Measurements from ENCODE around the gene ARL11. TPM values are rescaled to one million over a fixed set of nuclear protein-coding genes. Genes with fewer than 3 reads are reported as not detected.
A peak's percentile ranks its signal among the peaks of the same experiment; 100 is the strongest.

The ARL11 gene
- total RNA-seq, 2 donors from 2014 or later = 0.52 TPM; not detected in 1

GRCh38 chr13:49622174-49622946 lies 5.9 kb upstream of the ARL11 start:
- Histone ChIP-seq H3K4me3 (no peak overlapping the region), H3K9me3 (no peaks in the 10 kb centered on the region), H3K27me3 (no peaks in the 10 kb centered on the region), H3K4me1 (peaks cover 5% of the 10 kb centered on the region), H3K36me3 (replicated peaks in 1 of 2; ENCODE audit: insufficient read depth in 1 of 2, low read depth in 2 of 2) (no peaks in the 10 kb centered on the region), H3K27ac (no peak overlapping the region)
- DNase-seq (no peak), ATAC-seq (no peak)
- no peak for TF ChIP-seq POLR2A (IDR thresholded peaks at IDR 0.05)
- TF ChIP-seq, protein P1, sequence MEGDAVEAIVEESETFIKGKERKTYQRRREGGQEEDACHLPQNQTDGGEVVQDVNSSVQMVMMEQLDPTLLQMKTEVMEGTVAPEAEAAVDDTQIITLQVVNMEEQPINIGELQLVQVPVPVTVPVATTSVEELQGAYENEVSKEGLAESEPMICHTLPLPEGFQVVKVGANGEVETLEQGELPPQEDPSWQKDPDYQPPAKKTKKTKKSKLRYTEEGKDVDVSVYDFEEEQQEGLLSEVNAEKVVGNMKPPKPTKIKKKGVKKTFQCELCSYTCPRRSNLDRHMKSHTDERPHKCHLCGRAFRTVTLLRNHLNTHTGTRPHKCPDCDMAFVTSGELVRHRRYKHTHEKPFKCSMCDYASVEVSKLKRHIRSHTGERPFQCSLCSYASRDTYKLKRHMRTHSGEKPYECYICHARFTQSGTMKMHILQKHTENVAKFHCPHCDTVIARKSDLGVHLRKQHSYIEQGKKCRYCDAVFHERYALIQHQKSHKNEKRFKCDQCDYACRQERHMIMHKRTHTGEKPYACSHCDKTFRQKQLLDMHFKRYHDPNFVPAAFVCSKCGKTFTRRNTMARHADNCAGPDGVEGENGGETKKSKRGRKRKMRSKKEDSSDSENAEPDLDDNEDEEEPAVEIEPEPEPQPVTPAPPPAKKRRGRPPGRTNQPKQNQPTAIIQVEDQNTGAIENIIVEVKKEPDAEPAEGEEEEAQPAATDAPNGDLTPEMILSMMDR (IDR thresholded peaks at IDR 0.05) = no peak
- intact Hi-C loops (cut with DNase I) = no loop called here
- WGBS, 2 donors = 41 to 42% methylated on average over 11 of the region's 11 CpGs

DNA sequence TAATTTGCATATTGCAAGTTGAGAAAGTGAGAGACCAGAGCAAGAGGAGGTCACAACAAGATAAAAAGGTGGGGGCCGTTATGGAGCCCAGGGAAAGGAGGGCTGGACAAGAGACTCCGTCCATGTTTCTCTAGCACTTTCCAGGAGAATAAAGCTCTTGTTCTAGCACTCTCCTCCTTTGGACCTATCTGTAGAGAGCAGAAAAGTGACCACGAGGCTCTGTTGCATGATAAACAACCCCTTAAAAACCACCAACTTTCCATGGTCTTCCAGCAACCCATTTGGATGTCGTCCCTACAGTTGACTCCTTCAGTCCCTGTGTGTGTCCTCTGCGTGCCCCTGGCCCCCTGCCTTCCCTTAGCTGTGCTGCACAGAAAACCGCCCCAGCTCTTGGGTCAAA lies 4.1 kb upstream of the ARL11 start:
- Histone ChIP-seq H3K4me3 (no peak overlapping the region), H3K27me3 (no peaks in the 10 kb centered on the region), H3K4me1 (peaks cover 5% of the 10 kb centered on the region), H3K9me3 (no peaks in the 10 kb centered on the region), H3K27ac (no peak overlapping the region), H3K36me3 (replicated peaks in 1 of 2; ENCODE audit: insufficient read depth in 1 of 2, low read depth in 2 of 2) (no peaks in the 10 kb centered on the region)
- 82% methylated on average over 6 of the region's 6 CpGs for WGBS, 2 donors
- ATAC-seq = no peak
- intact Hi-C loops (cut with DNase I) = no loop called here
- DNase-seq = no peak
- no peak for TF ChIP-seq POLR2A (IDR thresholded peaks at IDR 0.05)
- TF ChIP-seq, protein P1 (IDR thresholded peaks at IDR 0.05) = no peak

DNA sequence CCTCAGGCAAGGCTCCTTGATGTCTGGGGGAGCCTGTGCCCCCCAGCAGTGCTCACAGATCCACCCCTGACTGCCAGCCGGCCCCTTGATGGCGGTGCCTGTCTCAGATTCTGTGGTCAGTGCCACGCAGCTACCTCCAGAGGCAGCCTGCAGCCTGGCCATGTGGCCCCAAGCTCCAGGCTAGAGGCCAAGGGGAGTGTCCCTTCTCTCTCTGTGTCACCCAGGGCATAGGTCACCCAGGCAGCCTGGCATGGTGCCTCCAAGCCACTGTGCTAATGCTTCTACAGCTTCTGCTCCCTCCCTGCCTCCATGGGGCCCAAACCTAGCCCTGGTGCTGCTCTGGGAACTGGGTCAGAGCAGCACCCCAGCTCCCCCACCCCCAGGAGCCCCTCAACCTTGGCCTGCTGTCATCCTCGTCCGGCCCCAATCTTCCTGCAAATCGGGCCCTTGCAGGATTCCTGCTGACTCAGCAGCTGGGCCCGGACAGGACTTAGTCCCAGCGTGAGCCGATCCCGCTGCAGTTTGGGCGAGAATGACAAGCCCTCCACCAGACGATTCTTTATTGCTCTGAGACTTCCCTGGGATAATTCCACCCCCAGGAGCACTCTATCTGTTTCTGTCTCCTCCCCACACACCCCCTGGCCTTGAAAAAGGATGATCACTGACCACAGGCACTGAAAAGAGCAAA lies 2.8 kb upstream of the ARL11 start:
- intact Hi-C loops (cut with DNase I) = no loop called here
- H3K36me3 ChIP-seq (replicated peaks in 1 of 2; ENCODE audit: insufficient read depth in 1 of 2, low read depth in 2 of 2) = no peaks in the 10 kb centered on the region
- peaks cover 5% of the 10 kb centered on the region for H3K4me1 ChIP-seq
- no peak overlapping the region for H3K4me3 ChIP-seq
- no peaks in the 10 kb centered on the region for H3K9me3 ChIP-seq
- no peaks in the 10 kb centered on the region for H3K27me3 ChIP-seq
- WGBS, 2 donors = 70 to 73% methylated on average over 7 to 12 of the region's 12 CpGs
- no peak for ATAC-seq
- DNase-seq = peak; percentile 45 to 75 (median 65)
- no peak for TF ChIP-seq POLR2A (IDR thresholded peaks at IDR 0.05)
- TF ChIP-seq, protein P1 (IDR thresholded peaks at IDR 0.05) = no peak
- H3K27ac ChIP-seq = no peak overlapping the region

GRCh38 chr13:49629196-49629938 lies 1.1 kb downstream of the ARL11 start:
- DNase-seq = no peak
- TF ChIP-seq, protein P1 (IDR thresholded peaks at IDR 0.05) = no peak
- TF ChIP-seq POLR2A (IDR thresholded peaks at IDR 0.05) = no peak
- H3K27ac ChIP-seq = no peak overlapping the region
- peaks cover 5% of the 10 kb centered on the region for H3K4me1 ChIP-seq
- H3K9me3 ChIP-seq = no peaks in the 10 kb centered on the region
- H3K27me3 ChIP-seq = no peaks in the 10 kb centered on the region
- ATAC-seq = no peak
- no peak overlapping the region for H3K4me3 ChIP-seq
- H3K36me3 ChIP-seq (replicated peaks in 1 of 2; ENCODE audit: insufficient read depth in 1 of 2, low read depth in 2 of 2) = no peaks in the 10 kb centered on the region
- intact Hi-C loops (cut with DNase I) = no loop called here
- 52 to 61% methylated on average over 8 of the region's 8 CpGs for WGBS, 2 donors
